Measurements from ENCODE around the gene ENTPD6. TPM values are rescaled to one million over a fixed set of nuclear protein-coding genes. Genes with fewer than 3 reads are reported as not detected.

Gene ENTPD6
- total RNA-seq, 1 donor from 2014 or later: 73.4 TPM

GRCh38 chr20:25220021-25220730 lies 24.7 kb downstream of the ENTPD6 start:
- Mint-ChIP-seq H3K9me3 (no peaks in the 10 kb centered on the region), H3K4me1 (peaks cover 6% of the 10 kb centered on the region), H3K27ac (ENCODE audit: unreplicated experiment) (no peak overlapping the region), H3K36me3 (ENCODE audit: low read depth) (no peaks in the 10 kb centered on the region), H3K4me3 (no peak overlapping the region), H3K27me3 (ENCODE audit: low read depth) (no peaks in the 10 kb centered on the region)
- TF ChIP-seq, protein P1, sequence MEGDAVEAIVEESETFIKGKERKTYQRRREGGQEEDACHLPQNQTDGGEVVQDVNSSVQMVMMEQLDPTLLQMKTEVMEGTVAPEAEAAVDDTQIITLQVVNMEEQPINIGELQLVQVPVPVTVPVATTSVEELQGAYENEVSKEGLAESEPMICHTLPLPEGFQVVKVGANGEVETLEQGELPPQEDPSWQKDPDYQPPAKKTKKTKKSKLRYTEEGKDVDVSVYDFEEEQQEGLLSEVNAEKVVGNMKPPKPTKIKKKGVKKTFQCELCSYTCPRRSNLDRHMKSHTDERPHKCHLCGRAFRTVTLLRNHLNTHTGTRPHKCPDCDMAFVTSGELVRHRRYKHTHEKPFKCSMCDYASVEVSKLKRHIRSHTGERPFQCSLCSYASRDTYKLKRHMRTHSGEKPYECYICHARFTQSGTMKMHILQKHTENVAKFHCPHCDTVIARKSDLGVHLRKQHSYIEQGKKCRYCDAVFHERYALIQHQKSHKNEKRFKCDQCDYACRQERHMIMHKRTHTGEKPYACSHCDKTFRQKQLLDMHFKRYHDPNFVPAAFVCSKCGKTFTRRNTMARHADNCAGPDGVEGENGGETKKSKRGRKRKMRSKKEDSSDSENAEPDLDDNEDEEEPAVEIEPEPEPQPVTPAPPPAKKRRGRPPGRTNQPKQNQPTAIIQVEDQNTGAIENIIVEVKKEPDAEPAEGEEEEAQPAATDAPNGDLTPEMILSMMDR (conservative IDR thresholded peaks at IDR 0.05): peak; percentile 49
- no peak for DNase-seq (ENCODE audit: low read depth, low spot score)

GRCh38 chr20:25220810-25221591 lies 25.5 kb downstream of the ENTPD6 start:
- Mint-ChIP-seq H3K4me1 (peaks cover 6% of the 10 kb centered on the region), H3K27ac (ENCODE audit: unreplicated experiment) (peak overlapping the region; percentile 88), H3K4me3 (no peak overlapping the region), H3K27me3 (ENCODE audit: low read depth) (no peaks in the 10 kb centered on the region), H3K36me3 (ENCODE audit: low read depth) (no peaks in the 10 kb centered on the region), H3K9me3 (no peaks in the 10 kb centered on the region)
- DNase-seq (ENCODE audit: low read depth, low spot score): no peak
- TF ChIP-seq, protein P1 (conservative IDR thresholded peaks at IDR 0.05): no peak

- no peaks in the 10 kb centered on the region for H3K9me3 Mint-ChIP-seq
- no peak for DNase-seq (ENCODE audit: low read depth, low spot score)
- H3K27me3 Mint-ChIP-seq (ENCODE audit: low read depth): no peaks in the 10 kb centered on the region
- H3K27ac Mint-ChIP-seq (ENCODE audit: unreplicated experiment): no peak overlapping the region
- H3K4me3 Mint-ChIP-seq: no peak overlapping the region
- H3K4me1 Mint-ChIP-seq: peaks cover 6% of the 10 kb centered on the region
- TF ChIP-seq, protein P1 (conservative IDR thresholded peaks at IDR 0.05): no peak
- H3K36me3 Mint-ChIP-seq (ENCODE audit: low read depth): no peaks in the 10 kb centered on the region
These were observed 26.3 kb downstream of the ENTPD6 start for GRCh38 chr20:25221592-25222460.

DNA sequence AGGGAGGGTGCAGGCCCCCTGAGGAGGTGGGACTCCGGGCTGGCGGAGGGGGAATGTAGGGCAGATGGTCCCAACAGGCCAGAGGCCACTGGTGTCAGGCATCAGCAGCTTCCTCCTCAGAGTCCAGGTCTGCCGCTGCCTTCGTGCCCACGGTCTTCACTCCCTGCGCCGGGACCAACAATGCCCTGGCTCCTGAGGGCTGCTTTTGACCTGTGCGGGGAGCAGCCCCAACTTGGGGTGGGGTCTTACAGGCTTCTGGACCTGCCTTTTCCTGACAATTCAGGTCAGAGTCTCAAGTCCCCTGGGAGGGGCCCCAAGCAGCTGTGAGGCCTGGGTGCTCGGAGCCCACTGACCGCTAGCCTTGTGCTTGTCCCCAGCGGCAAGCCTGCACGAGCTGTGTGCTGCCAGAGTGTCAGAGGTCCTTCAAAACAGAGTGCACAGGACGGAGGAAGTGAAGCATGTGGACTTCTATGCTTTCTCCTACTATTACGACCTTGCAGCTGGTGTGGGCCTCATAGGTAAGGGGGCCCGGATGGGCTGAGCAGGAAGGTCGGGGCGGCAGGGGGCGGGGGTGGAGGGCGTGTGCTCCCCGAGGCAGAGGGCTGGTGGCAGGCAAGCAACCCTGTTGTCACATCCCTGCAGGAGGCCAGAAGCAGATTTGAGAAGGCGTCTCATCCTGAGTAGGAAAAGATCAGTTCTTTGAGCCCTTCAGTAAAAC lies 27.1 kb downstream of the ENTPD6 start:
- no peak for DNase-seq (ENCODE audit: low read depth, low spot score)
- no peak overlapping the region for H3K4me3 Mint-ChIP-seq
- H3K4me1 Mint-ChIP-seq: peaks cover 14% of the 10 kb centered on the region
- peak overlapping the region; percentile 94 for H3K27ac Mint-ChIP-seq (ENCODE audit: unreplicated experiment)
- no peaks in the 10 kb centered on the region for H3K27me3 Mint-ChIP-seq (ENCODE audit: low read depth)
- H3K36me3 Mint-ChIP-seq (ENCODE audit: low read depth): no peaks in the 10 kb centered on the region
- TF ChIP-seq, protein P1 (conservative IDR thresholded peaks at IDR 0.05): no peak
- H3K9me3 Mint-ChIP-seq: no peaks in the 10 kb centered on the region

- H3K9me3 Mint-ChIP-seq: no peaks in the 10 kb centered on the region
- H3K4me1 Mint-ChIP-seq: peaks cover 16% of the 10 kb centered on the region
- no peaks in the 10 kb centered on the region for H3K36me3 Mint-ChIP-seq (ENCODE audit: low read depth)
- peak overlapping the region; percentile 94 for H3K27ac Mint-ChIP-seq (ENCODE audit: unreplicated experiment)
- TF ChIP-seq, protein P1 (conservative IDR thresholded peaks at IDR 0.05): no peak
- no peak for DNase-seq (ENCODE audit: low read depth, low spot score)
- no peak overlapping the region for H3K4me3 Mint-ChIP-seq
- H3K27me3 Mint-ChIP-seq (ENCODE audit: low read depth): no peaks in the 10 kb centered on the region
These were observed 27.7 kb downstream of the ENTPD6 start for GRCh38 chr20:25223179-25223661.
